GM10266 (cell line): ENCODE measurements around the gene THAP3.
A peak's percentile ranks its signal among the peaks of the same experiment; 100 is the strongest.

Experiments
- DNase-seq: peaks from one replicate; pipeline ENCODE4 v3.0.0; 2012; ENCODE audit errors: extremely low spot score
- TF ChIP-seq, protein P1 (sequence below): IDR thresholded peaks from 2 replicates; pipeline ENCODE4 v1.5.1; 2012; ENCODE audit warnings: mild to moderate bottlenecking, low read depth; ENCODE audit not compliant: control insufficient read depth, insufficient read depth; ENCODE audit errors: missing control alignments

THAP3 gene

DNA sequence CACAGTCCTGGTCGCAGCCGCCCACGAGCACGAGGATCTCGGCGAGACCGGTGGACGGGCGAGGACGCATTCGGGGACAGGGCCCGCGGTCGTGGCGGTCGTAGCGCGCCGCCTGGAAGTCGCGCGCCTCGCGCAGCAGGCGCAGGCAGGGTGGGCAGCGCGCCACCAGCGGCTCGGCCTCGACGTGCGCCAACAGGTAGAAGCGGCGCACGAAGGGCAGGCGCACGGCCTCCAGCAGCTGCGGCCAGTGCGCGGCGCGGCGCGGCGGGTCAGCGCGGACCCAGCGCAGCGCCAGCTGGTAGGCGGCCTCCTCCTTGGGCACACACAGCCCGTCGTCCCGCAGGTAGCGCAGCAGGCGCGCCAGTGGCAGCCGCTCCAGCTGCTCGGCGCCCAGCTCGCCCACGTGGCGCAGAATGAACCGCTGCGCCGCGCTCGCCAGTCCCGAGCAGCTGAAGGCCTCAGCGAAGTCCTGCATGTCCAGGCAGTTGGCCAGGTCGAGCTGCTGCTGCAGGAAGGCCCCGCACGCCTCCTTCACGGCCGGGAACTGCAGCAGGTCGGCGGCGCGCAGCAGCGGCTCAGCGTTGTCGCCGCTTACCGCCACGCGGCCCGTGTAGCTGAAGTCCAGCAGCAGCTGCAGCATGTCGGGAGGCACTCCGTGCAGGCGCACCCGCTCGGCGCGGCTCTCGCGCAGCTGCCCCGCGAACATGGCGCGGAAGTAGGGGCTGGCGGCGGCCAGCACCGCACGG, 22.6 kb upstream of the THAP3 start:
- peak; percentile 81 for DNase-seq
- TF ChIP-seq, protein P1, sequence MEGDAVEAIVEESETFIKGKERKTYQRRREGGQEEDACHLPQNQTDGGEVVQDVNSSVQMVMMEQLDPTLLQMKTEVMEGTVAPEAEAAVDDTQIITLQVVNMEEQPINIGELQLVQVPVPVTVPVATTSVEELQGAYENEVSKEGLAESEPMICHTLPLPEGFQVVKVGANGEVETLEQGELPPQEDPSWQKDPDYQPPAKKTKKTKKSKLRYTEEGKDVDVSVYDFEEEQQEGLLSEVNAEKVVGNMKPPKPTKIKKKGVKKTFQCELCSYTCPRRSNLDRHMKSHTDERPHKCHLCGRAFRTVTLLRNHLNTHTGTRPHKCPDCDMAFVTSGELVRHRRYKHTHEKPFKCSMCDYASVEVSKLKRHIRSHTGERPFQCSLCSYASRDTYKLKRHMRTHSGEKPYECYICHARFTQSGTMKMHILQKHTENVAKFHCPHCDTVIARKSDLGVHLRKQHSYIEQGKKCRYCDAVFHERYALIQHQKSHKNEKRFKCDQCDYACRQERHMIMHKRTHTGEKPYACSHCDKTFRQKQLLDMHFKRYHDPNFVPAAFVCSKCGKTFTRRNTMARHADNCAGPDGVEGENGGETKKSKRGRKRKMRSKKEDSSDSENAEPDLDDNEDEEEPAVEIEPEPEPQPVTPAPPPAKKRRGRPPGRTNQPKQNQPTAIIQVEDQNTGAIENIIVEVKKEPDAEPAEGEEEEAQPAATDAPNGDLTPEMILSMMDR, result no peak

DNA sequence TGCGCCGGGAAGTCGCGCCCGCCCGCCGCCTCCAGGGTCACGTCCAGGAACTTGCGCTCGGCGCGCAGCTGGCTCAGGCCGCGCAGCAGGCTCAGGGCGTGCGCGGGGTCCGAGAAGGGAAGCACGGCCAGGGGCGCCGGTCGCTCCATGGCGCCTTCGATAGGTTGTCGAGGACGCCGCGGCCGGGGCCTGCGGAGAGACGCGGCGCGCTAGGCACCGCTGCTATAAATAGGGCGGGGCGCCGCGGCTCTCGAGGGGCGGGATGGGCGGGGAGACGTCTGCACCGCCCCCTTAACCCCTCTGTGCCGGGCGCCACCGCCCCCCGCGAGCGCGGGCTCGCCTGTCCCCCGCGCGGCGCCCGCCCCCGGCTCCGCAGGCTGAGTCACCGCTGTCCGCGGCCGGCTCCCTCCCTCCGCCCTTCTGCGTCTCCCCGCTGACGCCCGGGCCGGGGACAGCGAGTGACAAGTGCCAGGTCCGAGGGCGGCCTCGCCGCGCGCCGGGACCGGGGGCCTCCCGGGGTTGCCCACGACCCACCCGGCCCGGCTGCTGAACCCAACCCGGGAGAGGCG, 21.9 kb upstream of the THAP3 start, which contains the start of gene KLHL21:
Gene KLHL21, minus strand, starts transcription at position 201 of the 569 bp plus-strand sequence. Its CDS starts 52 bp downstream, at position 149.
- DNase-seq, result peak; percentile 96
- TF ChIP-seq, protein P1, result no peak

DNA sequence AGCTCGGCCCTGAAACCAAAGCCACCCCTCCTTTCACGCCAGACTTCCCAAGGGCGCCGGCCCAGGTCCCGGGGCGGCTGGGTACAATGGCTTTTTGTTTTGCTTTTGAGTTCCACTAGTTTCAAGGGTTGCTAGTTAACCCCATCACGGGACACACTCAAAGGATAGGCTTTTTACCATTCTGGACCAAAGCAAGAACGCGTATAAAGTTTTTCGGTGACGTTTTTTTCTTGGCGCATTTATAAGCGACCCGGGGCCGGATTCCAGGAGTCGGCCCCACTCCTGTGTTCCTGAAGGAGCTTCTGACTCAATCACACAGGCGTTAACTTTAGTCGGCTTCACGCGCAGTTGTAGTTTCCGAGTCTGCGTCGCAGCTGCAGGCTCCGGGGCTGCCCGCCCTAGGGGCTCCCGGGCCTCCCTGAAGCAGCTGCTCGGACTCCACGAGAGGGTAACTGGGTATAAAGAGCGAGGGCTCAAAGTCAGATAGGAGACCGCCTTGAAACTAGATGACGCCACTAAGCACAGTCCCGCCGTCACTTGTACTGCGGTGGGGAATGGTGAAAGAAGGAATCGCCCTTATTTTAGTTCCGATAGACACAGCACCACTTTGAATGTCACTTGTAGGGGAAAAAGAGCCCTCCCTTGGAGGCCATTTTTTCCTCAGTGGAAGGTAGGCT, 21.3 kb upstream of the THAP3 start:
- DNase-seq, result peak; percentile 68
- TF ChIP-seq, protein P1, result no peak

DNA sequence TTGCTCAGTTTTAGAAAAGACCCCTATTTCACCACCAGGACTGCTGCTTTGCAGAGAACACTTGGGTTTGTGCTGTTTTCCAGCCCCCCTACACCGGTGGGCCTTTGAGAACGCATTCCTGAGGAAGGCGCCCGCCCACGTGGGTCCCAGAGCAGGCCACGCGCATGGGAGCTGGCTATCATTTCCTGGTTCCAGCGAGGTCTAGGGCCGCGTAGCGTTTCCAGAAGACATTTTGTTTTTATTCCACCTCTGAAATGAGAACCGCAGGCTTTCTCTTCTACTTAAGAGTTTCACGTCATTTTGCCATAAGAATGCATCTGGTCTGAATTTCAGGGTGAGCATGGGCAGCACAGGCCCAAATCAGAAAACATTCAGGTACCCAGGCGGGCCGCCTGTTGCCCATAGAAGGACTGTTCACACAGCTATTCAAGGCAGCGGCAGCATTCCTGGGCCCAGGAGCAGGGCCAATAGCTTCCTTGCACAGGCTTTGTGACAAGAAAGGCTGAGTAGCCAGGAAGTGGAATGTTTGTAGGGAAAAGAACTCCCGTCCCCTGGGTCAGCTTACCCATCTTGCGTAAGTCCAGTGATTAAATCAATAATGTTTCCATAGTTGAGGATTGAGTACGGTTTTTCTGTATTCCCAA, 20.6 kb upstream of the THAP3 start:
- no peak for DNase-seq
- TF ChIP-seq, protein P1, result no peak

DNA sequence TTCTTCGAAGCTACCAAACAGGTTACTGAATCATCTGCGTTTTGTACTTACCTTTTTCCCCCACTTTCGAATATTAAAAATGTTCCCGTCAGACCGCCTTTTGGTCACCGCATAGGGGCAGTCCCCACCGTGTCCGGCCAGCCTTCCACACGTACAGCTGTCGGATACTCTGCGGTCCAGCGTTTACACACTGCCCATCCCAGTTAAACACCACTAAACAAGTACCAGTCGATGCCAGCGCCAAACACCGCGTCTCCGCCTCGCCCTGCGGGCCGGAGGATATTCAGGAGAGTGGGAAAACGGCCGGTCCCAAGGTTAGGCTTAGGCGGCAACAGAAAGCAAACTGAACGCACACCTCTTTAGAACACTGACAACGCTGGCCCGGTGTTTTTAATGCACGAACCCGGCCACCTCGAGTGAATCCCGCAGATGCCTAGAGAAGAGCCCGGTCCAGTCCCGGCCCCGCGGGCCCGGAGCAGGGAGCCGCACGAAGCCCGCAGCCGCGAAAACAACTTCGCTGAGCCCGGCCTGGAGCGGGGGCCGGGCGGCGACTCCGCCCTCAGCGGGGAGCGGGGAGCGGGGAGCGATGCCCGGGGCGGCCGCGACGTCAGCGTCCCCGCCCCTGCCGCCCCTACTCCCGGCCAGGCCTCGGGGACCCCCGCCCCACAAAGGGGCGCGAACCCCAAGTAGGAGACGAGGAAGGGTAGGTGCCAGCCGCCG, 11.9 kb upstream of the THAP3 start:
- TF ChIP-seq, protein P1, result no peak
- no peak for DNase-seq

DNA sequence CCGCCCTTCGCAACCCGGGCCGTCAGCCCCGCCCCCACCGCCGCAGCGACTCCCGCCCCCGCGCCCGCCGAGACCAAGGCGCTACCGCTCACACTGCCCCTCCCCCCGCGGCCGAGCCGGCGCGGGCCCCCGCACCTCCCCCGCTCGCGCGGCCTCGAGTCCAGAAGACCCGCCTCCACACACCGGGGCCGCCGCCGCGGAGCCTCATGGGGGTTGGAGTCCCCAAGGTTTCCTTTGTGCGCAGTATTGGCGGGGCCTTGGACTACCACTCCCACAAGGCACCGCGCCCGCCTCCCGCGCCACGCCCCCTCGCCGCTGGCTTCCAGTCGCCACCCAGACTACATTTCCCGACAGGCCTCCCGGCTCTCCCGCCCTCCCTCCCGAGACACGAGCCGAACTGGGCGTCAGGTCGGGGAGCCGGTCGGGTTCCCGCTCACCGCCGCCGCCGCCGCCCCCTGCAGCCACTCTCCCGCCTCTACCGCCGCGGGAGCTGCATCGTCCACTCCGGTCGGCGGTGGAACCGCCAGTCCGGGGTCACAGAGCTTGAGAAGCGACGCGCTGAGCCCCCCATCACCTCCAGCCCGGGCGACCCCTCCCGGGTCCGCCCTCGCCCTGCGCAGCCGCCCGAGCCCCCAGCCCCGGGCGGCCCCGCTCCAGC, 11.2 kb upstream of the THAP3 start, which contains the start of gene PHF13:
Gene PHF13, plus strand, starts transcription at position 371 of the 658 bp plus-strand sequence. CDS start 336 bp downstream, outside the sequence.
- peak; percentile 100 for DNase-seq
- TF ChIP-seq, protein P1, result no peak
